ENCODE data around the gene ZDHHC7. TPM values are rescaled to one million over a fixed set of nuclear protein-coding genes. Genes with fewer than 3 reads are reported as not detected.

Gene ZDHHC7
- total RNA-seq, 4 donors from 2014 or later, result 55.3 to 77.5 (median 66.3) TPM

DNA sequence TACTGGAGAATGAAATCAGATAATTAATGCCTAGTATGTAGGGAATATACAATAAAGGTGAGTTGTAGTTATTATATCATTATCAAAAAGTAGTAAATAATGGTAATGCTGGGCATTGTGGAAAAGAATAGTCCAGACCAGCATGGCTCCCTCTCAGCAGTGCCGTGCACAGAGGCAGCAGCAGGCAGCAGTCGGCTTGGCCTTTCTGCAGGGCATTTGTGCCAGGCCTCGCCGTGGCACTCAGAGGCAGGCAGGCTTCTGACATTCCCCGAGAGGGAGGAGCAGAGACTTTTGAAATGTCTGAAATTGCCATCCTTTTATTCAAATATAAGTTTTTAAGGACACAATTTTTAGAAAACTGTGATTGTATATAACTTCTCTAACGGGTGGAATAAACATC is 31.3 kb upstream of the ZDHHC7 start:
- H3K27ac ChIP-seq, result peak overlapping the region in 1 of 4 donors; percentile 50
- no peaks in the 10 kb centered on the region for H3K9me3 ChIP-seq
- peaks cover 0 to 4% of the 10 kb centered on the region in 2 donors for H3K36me3 ChIP-seq
- 59 to 74% methylated on average over 4 to 6 of the region's 6 CpGs for WGBS, 2 donors (ENCODE audit: low coverage in 1 of 2)
- no peaks in the 10 kb centered on the region for H3K27me3 ChIP-seq
- H3K4me1 ChIP-seq, result peaks cover 0 to 16% (median 0%) of the 10 kb centered on the region in 3 donors
- no peak for ATAC-seq
- TF ChIP-seq, protein P1, sequence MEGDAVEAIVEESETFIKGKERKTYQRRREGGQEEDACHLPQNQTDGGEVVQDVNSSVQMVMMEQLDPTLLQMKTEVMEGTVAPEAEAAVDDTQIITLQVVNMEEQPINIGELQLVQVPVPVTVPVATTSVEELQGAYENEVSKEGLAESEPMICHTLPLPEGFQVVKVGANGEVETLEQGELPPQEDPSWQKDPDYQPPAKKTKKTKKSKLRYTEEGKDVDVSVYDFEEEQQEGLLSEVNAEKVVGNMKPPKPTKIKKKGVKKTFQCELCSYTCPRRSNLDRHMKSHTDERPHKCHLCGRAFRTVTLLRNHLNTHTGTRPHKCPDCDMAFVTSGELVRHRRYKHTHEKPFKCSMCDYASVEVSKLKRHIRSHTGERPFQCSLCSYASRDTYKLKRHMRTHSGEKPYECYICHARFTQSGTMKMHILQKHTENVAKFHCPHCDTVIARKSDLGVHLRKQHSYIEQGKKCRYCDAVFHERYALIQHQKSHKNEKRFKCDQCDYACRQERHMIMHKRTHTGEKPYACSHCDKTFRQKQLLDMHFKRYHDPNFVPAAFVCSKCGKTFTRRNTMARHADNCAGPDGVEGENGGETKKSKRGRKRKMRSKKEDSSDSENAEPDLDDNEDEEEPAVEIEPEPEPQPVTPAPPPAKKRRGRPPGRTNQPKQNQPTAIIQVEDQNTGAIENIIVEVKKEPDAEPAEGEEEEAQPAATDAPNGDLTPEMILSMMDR (IDR thresholded peaks at IDR 0.05), result no peak
- TF ChIP-seq POLR2AphosphoS5 (IDR thresholded peaks at IDR 0.05), result no peak
- TF ChIP-seq EP300 (IDR thresholded peaks at IDR 0.05), result no peak
- TF ChIP-seq POLR2A (IDR thresholded peaks at IDR 0.05), result no peak
- no peak overlapping the region for H3K4me3 ChIP-seq

DNA sequence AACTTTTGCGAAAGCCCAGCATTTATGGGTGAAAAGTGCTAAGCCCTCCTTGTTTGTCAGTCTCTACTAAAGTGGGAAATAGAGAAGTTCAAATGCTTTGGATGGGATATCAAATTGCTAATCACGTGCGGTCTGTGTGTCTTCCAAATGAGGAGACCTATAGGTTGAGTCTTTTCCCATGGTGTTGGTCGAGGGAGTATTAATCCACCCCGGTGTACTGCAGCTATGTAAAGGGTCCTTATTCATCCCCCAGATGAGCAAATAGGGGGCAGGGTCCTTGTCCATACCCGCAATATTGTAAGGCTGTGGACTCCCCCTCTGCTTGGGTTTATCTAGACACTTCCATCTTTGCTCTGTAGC is 30.8 kb upstream of the ZDHHC7 start:
- no peaks in the 10 kb centered on the region for H3K27me3 ChIP-seq
- no peaks in the 10 kb centered on the region for H3K9me3 ChIP-seq
- no peak overlapping the region for H3K4me3 ChIP-seq
- ATAC-seq, result no peak
- peaks cover 0 to 16% (median 0%) of the 10 kb centered on the region in 3 donors for H3K4me1 ChIP-seq
- TF ChIP-seq POLR2A (IDR thresholded peaks at IDR 0.05) (no peak), POLR2AphosphoS5 (IDR thresholded peaks at IDR 0.05) (no peak), EP300 (IDR thresholded peaks at IDR 0.05) (no peak)
- TF ChIP-seq, protein P1 (IDR thresholded peaks at IDR 0.05), result no peak
- WGBS, 2 donors (ENCODE audit: low coverage in 1 of 2), result 85 to 89% methylated on average over 4 to 5 of the region's 6 CpGs
- H3K36me3 ChIP-seq, result peaks cover 0 to 4% of the 10 kb centered on the region in 2 donors
- H3K27ac ChIP-seq, result peak overlapping the region in 1 of 4 donors; percentile 50

DNA sequence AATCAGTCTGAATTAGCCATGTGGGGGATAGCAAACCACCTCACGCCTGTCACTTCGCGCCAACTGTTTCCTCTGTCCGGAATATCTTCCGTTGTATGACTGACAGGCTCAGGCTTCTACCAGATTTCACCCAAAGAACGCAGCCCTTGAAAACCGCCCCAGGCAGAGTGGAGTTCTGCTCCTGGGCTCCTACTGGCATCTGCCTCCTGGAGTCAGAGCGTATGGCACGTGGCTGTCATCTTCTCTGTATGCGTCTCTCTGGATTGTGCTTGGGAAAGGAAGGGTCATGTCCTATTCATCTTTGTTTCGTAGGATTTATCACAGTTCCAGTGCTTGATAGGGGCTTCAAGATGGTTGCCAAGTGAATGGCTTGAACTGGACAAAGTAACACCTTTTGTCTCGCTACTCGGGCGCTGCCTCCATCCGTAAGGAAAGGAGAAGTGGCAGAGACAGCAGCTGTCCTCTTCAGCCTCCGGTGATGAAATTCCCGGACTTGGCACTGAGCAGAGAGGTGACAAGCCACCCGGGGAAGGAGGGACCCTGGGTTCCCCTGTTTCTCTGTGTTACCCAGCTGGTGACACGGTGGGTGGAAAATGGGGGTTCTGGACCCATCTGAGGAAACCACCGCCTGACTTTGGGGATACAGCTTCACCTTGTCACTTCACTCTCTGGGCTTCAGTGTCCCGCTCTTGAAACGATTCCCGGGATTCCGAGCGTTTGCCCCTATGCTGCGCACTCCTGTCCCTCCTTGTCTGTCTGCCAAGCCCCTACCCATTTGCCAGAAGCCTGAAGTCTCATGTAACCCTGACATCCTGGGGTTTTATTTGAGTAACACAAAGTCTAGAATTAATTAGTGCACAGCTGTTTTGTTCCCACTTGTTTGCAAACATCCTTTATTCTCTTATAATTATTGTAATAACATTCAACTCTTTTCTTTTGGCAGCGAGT is 30.2 kb upstream of the ZDHHC7 start:
- Histone ChIP-seq H3K27me3 (no peaks in the 10 kb centered on the region), H3K27ac (peak overlapping the region in 1 of 4 donors; percentile 50), H3K36me3 (peaks cover 0 to 4% of the 10 kb centered on the region in 2 donors), H3K4me1 (peaks cover 0 to 22% (median 0%) of the 10 kb centered on the region in 3 donors), H3K9me3 (no peaks in the 10 kb centered on the region), H3K4me3 (no peak overlapping the region)
- WGBS, 2 donors (ENCODE audit: low coverage in 1 of 2), result 85 to 91% methylated on average over 9 to 23 of the region's 27 CpGs
- no peak for ATAC-seq
- TF ChIP-seq, protein P1 (IDR thresholded peaks at IDR 0.05), result no peak
- TF ChIP-seq POLR2A (IDR thresholded peaks at IDR 0.05), result no peak
- no peak for TF ChIP-seq EP300 (IDR thresholded peaks at IDR 0.05)
- no peak for TF ChIP-seq POLR2AphosphoS5 (IDR thresholded peaks at IDR 0.05)

DNA sequence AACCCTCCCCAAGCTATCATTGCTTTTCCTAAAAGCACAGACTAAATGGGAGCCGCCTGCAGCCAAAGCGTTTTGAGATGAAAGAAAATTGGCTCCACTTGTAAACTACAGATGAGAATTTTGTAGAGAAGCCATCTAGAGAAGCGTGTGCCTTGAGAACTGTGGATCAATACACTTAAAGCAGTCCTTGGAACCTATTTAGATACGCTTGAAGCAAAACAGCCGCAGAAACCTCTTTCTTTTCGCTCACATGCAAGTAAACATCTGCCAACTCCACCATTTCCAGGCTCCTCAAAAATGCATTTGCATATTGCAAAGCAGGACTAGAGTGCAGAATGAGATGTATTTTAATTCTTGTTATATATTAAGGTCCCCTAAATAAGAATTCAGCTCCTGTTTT is 29.4 kb upstream of the ZDHHC7 start:
- no peak overlapping the region for H3K27ac ChIP-seq
- H3K36me3 ChIP-seq, result peaks cover 0 to under 1% of the 10 kb centered on the region in 2 donors
- H3K9me3 ChIP-seq, result no peaks in the 10 kb centered on the region
- ATAC-seq, result no peak
- no peak overlapping the region for H3K4me3 ChIP-seq
- H3K27me3 ChIP-seq, result no peaks in the 10 kb centered on the region
- TF ChIP-seq, protein P1 (IDR thresholded peaks at IDR 0.05), result no peak
- no peak for TF ChIP-seq POLR2A (IDR thresholded peaks at IDR 0.05)
- TF ChIP-seq EP300 (IDR thresholded peaks at IDR 0.05), result no peak
- no peak for TF ChIP-seq POLR2AphosphoS5 (IDR thresholded peaks at IDR 0.05)
- whole genome bisulfite sequencing, 2 donors (ENCODE audit: low coverage in 1 of 2), result 70 to 80% methylated on average over 5 to 6 of the region's 6 CpGs
- H3K4me1 ChIP-seq, result peaks cover 0 to 26% (median 0%) of the 10 kb centered on the region in 3 donors

Data from gastroesophageal sphincter (tissue), 4 donors.